ENCODE measurements around the gene PIP4P1. TPM values are rescaled to one million over a fixed set of nuclear protein-coding genes. Genes with fewer than 3 reads are reported as not detected.
A peak's percentile ranks its signal among the peaks of the same experiment; 100 is the strongest.

PIP4P1 gene
- total RNA-seq, 2 donors from 2014 or later, result 38.2 to 45.8 TPM

DNA sequence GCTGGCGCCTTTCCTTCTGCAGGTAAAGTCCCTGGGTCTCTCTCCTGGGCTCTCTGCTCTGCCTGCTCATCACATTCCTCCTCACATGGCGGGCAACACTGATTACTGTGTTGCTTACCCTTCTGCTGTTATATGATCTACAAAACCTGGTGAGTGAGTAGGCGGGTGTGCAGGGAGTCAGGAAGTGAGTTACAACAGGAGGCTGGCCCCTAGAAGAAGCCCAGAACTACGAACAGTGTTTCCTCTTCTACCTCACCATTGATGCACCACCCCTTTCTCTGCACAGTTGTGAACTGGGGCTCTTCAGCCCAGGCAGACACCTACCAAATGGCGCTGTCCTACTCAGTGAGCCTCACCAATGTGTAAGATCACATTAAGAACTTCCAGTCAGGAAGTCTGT, 20.4 kb downstream of the PIP4P1 start:
- Mint-ChIP-seq H3K4me1 (ENCODE audit: low read depth) (peaks cover 24% of the 10 kb centered on the region), H3K27me3 (ENCODE audit: low read depth) (peaks cover 4% of the 10 kb centered on the region), H3K27ac (peak overlapping the region; percentile 3), H3K9me3 (no peaks in the 10 kb centered on the region), H3K36me3 (ENCODE audit: insufficient read depth in 2 of 2) (no peaks in the 10 kb centered on the region), H3K4me3 (peak overlapping the region; percentile 35 to 70)
- DNase-seq (peak; percentile 30 to 37), ATAC-seq (replicated peaks in 1 of 2) (peak; percentile 80 to 90)

DNA sequence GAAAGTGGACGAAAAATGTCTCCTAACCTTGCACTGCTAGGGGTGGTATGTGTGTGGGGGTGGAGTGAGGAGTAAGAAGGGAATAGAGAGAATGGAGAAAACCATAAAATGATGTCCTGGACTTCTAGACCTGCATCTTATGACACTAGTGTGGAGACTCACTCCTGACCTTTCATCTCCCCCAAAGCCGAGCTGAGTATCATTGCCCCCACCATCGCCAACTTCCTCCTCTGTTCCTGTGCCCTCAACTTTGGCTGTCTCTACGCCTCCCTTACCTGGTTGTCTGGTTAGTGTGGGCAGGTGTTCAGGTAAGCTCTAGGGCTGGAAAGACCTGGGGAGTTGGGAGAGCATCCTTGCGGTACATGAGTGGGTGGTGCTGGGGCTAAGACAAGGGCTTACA, 20.8 kb downstream of the PIP4P1 start:
- ATAC-seq (replicated peaks in 1 of 2) (peak; percentile 13 to 27), DNase-seq (no peak)
- H3K27me3 Mint-ChIP-seq (ENCODE audit: low read depth), result peaks cover 4% of the 10 kb centered on the region
- no peaks in the 10 kb centered on the region for H3K9me3 Mint-ChIP-seq
- no peaks in the 10 kb centered on the region for H3K36me3 Mint-ChIP-seq (ENCODE audit: insufficient read depth in 2 of 2)
- H3K27ac Mint-ChIP-seq, result no peak overlapping the region
- peak overlapping the region; percentile 35 to 70 for H3K4me3 Mint-ChIP-seq
- H3K4me1 Mint-ChIP-seq (ENCODE audit: low read depth), result peaks cover 24% of the 10 kb centered on the region

DNA sequence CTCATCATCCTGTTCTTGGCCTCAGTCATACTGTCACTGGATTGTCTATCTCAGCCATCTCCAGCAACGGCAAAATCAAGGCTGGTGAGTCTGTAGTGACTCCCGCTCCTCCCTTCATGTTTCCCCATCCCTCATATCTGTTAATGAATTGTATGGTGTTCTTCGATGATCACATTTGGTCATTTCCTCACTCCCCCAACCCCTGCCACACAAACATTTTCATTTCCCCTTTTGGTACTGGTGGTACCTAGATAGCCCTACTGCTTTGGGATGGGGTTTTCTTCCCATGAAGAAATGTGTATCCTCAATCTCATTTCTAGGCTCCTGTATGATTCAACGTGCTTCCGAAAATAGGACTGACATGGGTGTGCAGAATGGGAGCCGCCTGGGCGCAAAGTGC, 22.6 kb downstream of the PIP4P1 start:
- Mint-ChIP-seq H3K9me3 (no peaks in the 10 kb centered on the region), H3K36me3 (ENCODE audit: insufficient read depth in 2 of 2) (no peaks in the 10 kb centered on the region), H3K4me1 (ENCODE audit: low read depth) (peaks cover 24% of the 10 kb centered on the region), H3K4me3 (no peak overlapping the region), H3K27ac (no peak overlapping the region), H3K27me3 (ENCODE audit: low read depth) (peaks cover 4% of the 10 kb centered on the region)
- DNase-seq (no peak), ATAC-seq (replicated peaks in 1 of 2) (no peak)

DNA sequence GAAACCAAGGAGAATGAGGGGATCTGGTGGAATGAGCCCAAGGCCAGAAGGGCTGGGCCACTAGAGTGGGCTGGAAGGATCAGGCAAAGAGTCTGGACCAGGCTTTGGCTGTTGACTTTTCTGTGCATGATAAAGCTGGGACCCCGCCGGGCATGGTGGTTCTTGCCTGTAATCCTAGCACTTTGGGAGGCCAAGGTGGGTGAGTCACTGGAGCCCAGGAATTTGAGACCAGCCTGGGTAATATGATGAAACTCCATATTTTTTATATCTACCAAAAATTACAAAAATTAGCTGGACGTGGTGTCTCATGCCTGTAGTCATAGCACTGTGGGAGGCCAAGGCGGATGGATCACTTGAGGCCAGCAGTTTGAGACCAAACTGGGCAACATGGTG, 24.9 kb downstream of the PIP4P1 start:
- Mint-ChIP-seq H3K9me3 (no peaks in the 10 kb centered on the region), H3K36me3 (ENCODE audit: insufficient read depth in 2 of 2) (no peaks in the 10 kb centered on the region)

DNA sequence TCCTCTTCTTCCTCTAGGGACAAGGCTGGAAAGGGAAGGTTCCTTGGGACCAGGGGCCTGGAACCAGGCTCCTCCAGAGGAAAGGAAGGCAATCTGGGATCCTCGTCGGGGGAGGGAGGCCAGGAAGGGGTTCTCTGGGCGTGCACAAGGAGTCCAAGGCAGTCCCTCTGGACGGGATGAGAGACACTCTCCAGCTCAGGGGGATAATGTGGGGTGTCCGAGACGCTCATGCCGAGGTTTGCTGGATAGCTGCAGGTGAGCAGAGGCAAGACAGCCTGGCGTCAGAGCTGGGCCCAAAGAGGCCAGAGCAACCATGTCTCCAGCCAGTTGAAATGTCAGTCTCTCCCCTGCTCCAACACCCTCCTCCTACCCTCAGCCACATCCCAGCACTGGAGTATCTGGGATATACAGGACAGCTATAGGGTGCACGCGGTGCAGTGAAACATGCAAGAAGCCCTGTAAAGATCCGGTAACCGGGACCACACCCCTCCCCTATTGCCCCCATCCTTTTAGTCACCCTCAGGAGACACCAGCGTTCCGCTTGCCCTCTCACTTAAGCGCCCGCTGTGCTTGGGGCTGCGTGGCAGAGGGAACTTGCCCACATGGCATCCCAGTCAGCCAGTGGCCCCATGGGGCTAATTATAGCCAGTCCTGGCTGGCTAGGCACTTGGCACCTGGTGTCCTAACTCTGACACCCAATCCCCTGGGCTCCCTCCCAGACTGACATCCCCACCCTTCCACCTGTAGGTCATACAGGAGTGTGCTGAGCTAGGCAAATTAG, 25.5 kb downstream of the PIP4P1 start, which contains the start of gene KLHL33:
KLHL33 (minus strand) TSS at position 585 of the 781 bp plus-strand sequence; CDS start at position 230, 355 bp downstream.
- ATAC-seq (replicated peaks in 1 of 2) (no peak), DNase-seq (no peak)
- peaks cover 4% of the 10 kb centered on the region for H3K27me3 Mint-ChIP-seq (ENCODE audit: low read depth)
- no peaks in the 10 kb centered on the region for H3K9me3 Mint-ChIP-seq
- H3K27ac Mint-ChIP-seq, result no peak within 1 kb of the TSS
- no peak within 1 kb of the TSS for H3K4me3 Mint-ChIP-seq
- no peaks in the 10 kb centered on the region for H3K36me3 Mint-ChIP-seq (ENCODE audit: insufficient read depth in 2 of 2)
- H3K4me1 Mint-ChIP-seq (ENCODE audit: low read depth), result peaks cover 8% of the 10 kb centered on the region

More for the DNA sequence above, 24.9 kb downstream of the PIP4P1 start:
- Mint-ChIP-seq H3K4me1 (ENCODE audit: low read depth) (peaks cover 14% of the 10 kb centered on the region), H3K27me3 (ENCODE audit: low read depth) (peaks cover 4% of the 10 kb centered on the region), H3K4me3 (no peak overlapping the region), H3K27ac (no peak overlapping the region)
- DNase-seq (no peak), ATAC-seq (replicated peaks in 1 of 2) (no peak)

DNA sequence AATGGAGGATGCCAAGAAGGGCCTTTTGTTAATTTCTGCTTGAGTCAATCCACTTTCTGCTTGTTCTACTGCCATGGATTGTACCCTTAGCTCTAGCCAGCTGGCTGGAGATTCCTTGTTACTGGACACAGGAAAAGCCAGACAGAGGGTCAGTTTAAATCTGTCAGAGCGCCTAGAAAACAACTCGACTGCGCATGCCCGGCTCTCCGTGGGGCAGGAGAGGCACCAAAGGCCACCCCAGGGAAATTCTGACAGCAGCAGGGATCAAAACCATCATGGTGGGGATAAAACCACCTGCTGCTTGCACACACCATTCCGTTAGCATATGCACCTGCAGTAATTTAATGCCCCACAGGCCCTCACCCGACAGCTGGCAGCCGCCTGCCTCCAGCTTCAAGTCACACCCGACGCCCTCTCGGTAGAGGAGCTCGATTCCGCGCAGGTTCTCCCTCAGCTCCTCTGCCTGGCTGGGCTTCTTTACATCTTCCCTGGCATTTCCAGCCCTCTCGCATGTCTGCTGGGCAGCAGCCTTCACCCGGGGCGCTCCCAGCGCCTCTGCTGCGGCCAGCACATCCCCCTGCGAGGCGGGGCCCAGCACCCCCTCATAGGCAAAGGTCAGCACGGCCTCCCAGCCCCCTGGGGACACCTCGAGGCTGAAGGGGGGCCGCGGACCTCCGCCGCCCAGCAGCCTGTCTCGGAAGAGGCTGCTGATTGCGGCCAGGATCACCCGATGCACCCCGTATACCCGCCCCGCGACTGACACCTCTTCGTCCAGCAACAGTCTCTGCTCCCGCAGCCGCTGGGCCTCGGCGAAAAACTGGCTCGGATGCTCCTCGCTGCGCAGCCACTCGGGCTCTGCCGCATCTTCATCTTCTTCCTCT, 26.3 kb downstream of the PIP4P1 start:
- H3K4me1 Mint-ChIP-seq (ENCODE audit: low read depth), result no peaks in the 10 kb centered on the region
- peaks cover 4% of the 10 kb centered on the region for H3K27me3 Mint-ChIP-seq (ENCODE audit: low read depth)
- ATAC-seq (replicated peaks in 1 of 2), result no peak

DNA sequence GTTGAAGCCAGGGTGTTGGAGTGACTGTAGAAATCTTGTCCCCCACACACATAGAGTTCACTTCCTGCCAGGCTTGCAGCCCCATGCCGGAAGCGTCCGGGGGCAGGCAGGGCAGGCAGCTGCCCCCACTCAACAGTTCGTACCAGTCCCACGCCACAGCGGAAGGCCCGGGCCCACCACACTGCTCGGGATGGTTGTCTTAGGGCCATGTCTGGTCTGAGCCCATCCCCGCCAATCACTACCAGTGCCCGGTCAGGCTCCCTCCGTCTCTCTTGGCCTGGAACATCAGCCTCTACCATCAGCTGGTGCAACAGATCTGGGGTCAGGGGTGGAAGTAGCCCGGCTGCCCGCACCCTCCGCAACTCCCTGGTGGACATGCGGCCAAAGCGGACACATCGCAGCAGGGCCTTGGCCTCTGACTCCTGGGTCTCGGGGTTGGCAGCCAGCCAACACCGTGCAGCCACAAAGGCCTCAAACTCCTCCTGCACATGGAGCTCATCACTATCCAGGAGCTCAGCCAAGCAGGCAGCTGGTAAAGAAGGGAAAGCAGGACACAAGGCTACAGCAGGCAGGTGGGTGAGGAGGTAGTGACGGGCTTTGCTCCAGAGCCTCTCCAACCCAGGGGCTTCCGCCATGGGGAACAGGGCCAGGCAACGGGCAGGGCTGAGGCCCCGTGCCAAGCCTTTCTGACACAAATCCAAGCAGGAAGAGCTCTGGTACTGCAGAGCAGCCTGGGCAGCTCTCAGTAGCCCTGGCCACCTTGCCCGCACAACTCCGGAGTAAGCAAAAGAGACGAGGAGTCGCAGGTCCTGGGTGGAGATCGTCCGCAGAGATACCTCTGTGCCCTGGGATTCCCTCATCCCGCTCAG, 31.2 kb downstream of the PIP4P1 start:
- H3K36me3 Mint-ChIP-seq (ENCODE audit: insufficient read depth in 2 of 2), result no peaks in the 10 kb centered on the region
- DNase-seq (no peak), ATAC-seq (replicated peaks in 1 of 2) (peak; percentile 18 to 20)
- H3K27me3 Mint-ChIP-seq (ENCODE audit: low read depth), result no peaks in the 10 kb centered on the region
- peak overlapping the region in 1 of 2 donors; percentile 10 for H3K4me3 Mint-ChIP-seq
- H3K4me1 Mint-ChIP-seq (ENCODE audit: low read depth), result peaks cover 28% of the 10 kb centered on the region
- H3K9me3 Mint-ChIP-seq, result no peaks in the 10 kb centered on the region
- H3K27ac Mint-ChIP-seq, result no peak overlapping the region

More for the DNA sequence above, 26.3 kb downstream of the PIP4P1 start:
- H3K36me3 Mint-ChIP-seq (ENCODE audit: insufficient read depth in 2 of 2), result no peaks in the 10 kb centered on the region
- no peak overlapping the region for H3K4me3 Mint-ChIP-seq
- no peaks in the 10 kb centered on the region for H3K9me3 Mint-ChIP-seq
- no peak overlapping the region for H3K27ac Mint-ChIP-seq
- DNase-seq, result no peak

DNA sequence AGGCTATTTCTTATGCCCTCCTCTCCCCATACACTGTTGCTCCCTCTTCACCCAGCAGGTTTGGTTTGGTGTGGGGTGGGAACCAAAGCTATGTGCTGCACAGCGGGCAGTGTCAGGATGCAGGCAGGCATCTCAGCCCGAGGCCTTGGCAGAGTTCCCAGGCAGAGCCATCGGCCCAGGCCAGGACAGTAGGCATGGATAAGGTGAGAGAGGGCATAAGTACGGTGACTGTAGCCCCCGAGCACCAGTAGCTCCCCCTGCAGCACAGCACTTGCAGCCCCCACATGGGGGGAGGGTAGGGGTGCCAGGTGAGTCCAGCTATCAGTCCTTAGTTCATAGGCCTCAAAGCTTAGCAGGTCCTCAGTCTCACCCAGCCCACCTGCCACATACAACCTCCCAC, 32.4 kb downstream of the PIP4P1 start:
- H3K27me3 Mint-ChIP-seq (ENCODE audit: low read depth), result no peaks in the 10 kb centered on the region
- H3K36me3 Mint-ChIP-seq (ENCODE audit: insufficient read depth in 2 of 2), result no peaks in the 10 kb centered on the region
- ATAC-seq (replicated peaks in 1 of 2), result peak in 1 of 2 donors; percentile 17
- DNase-seq, result no peak
- H3K4me3 Mint-ChIP-seq, result peak overlapping the region; percentile 42 to 58
- H3K27ac Mint-ChIP-seq, result peak overlapping the region; percentile 91
- no peaks in the 10 kb centered on the region for H3K9me3 Mint-ChIP-seq
- peaks cover 28% of the 10 kb centered on the region for H3K4me1 Mint-ChIP-seq (ENCODE audit: low read depth)

DNA sequence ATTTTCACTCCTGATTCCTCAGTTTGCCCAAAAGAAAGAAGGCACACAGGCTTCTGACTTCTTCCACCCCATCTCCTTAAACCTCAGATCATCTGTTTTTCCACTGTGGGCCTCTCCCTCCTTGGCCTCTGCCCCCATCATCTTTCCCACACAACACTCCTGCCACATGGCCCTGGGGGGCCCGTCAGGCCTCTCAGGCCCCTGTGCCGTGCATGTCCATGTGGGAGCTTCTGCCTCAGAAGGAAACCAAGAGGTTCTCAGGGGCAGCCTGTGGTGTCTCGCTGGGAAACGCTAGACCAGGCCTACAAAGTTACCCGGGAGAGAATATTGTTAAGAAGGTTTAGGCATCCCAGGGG, 33.2 kb downstream of the PIP4P1 start:
- DNase-seq, result no peak
- Mint-ChIP-seq H3K36me3 (ENCODE audit: insufficient read depth in 2 of 2) (no peaks in the 10 kb centered on the region), H3K27ac (peak overlapping the region; percentile 80), H3K4me3 (peak overlapping the region; percentile 55 to 59), H3K4me1 (ENCODE audit: low read depth) (peaks cover 28% of the 10 kb centered on the region), H3K9me3 (no peaks in the 10 kb centered on the region), H3K27me3 (ENCODE audit: low read depth) (no peaks in the 10 kb centered on the region)
- peak; percentile 30 to 44 for ATAC-seq (replicated peaks in 1 of 2)

DNA sequence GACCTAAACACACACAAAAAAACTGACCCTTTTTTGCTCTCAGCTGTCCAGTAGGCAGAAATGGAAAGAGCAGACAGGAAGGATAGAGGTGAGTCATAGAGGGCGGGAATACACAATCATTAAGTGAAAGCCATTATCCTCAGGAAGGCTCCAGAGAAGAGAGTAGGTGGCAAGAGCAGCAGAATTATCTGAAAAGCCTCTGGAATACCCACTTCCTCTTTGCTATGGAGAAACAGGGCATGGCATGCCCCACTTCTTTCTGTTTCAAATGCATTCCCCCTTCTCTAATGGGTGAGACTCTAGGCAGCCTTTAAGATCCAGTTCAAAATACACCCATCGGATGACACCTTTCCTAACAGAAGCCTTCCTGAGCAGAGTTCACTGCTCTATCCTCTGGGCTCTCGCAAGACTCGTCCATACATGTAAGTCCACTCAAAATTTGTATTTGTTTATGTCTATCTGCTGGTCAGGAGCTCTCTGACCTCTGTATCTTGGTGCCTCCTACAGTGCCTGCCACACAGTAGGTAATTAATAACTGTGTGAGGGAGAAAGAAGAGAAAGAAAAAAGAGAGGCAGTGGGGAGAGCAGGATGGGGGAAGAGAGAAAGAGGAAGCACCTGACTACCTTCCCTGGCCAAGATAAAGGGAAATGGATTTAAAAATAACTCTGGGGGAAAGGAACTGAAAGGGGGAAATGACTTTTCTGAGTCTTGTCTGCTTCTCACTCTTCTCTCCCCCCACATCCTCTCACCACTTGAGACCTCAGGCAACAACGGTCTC, 33.8 kb downstream of the PIP4P1 start:
- peak overlapping the region; percentile 55 to 59 for H3K4me3 Mint-ChIP-seq
- H3K27me3 Mint-ChIP-seq (ENCODE audit: low read depth), result no peaks in the 10 kb centered on the region

DNA sequence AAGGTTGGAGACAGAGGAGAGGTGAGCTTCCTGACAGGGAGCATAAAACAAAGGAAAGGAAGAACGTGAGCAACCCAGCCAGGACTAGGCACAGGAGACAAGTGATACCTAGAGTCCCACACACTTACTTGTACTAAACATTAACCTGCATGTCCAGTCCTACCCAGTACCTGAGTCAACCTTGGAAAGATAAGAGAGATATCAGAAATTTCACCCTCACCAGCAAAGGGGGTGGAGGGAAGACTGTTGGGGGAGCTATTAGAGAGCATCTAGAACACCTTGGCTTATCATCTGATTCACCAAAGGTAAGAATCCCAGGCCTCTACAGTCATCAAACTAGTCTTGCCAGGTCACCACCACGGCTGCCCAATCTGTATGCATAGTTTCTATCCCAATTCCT, 36.4 kb downstream of the PIP4P1 start:
- H3K27me3 Mint-ChIP-seq (ENCODE audit: low read depth), result no peaks in the 10 kb centered on the region
- no peak overlapping the region for H3K4me3 Mint-ChIP-seq
- H3K36me3 Mint-ChIP-seq (ENCODE audit: insufficient read depth in 2 of 2), result no peaks in the 10 kb centered on the region
- ATAC-seq (replicated peaks in 1 of 2) (no peak), DNase-seq (no peak)
- no peaks in the 10 kb centered on the region for H3K9me3 Mint-ChIP-seq
- peaks cover 28% of the 10 kb centered on the region for H3K4me1 Mint-ChIP-seq (ENCODE audit: low read depth)
- no peak overlapping the region for H3K27ac Mint-ChIP-seq

More for the DNA sequence above, 33.8 kb downstream of the PIP4P1 start:
- ATAC-seq (replicated peaks in 1 of 2), result peak; percentile 58 to 70
- Mint-ChIP-seq H3K36me3 (ENCODE audit: insufficient read depth in 2 of 2) (no peaks in the 10 kb centered on the region), H3K9me3 (no peaks in the 10 kb centered on the region), H3K4me1 (ENCODE audit: low read depth) (peaks cover 28% of the 10 kb centered on the region), H3K27ac (peak overlapping the region; percentile 80)
- no peak for DNase-seq

DNA sequence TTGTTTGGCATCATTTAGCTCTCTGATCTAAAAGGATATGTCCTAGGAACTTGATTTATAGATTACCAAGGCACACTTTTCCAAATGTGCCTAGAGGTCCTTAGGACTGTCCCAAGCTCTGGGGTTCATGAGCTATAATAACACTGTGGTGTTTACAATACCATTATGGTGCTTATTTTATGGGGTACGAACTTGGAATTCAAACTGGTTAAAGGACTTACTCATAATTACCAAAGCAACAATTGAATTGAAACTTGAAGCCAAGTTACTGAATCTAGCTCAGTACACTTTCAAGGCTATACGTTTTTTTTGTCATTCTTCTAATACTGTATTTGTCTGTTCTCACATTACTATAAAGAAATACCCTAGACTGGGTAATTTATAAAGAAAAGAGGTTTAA, 38.3 kb downstream of the PIP4P1 start:
- H3K9me3 Mint-ChIP-seq, result no peaks in the 10 kb centered on the region
- H3K4me1 Mint-ChIP-seq (ENCODE audit: low read depth), result peaks cover 14% of the 10 kb centered on the region
- no peak overlapping the region for H3K4me3 Mint-ChIP-seq
- ATAC-seq (replicated peaks in 1 of 2) (no peak), DNase-seq (no peak)
- no peaks in the 10 kb centered on the region for H3K27me3 Mint-ChIP-seq (ENCODE audit: low read depth)
- no peaks in the 10 kb centered on the region for H3K36me3 Mint-ChIP-seq (ENCODE audit: insufficient read depth in 2 of 2)
- H3K27ac Mint-ChIP-seq, result no peak overlapping the region

Measured in activated T-cell treated with anti-CD3 and anti-CD28 coated beads, Interleukin-2, amount 50 U/mL, for 72 hours (primary cell).